Fibroblast of gingiva (primary cell): ENCODE data around the gene LHFPL6.
A peak's percentile ranks its signal among the peaks of the same experiment; 100 is the strongest.

ENCODE experiments used
- DNase-seq: peaks from one replicate; pipeline ENCODE4 v3.0.0-alpha.2; 2011; ENCODE audit warnings: low read depth

LHFPL6 gene

DNA sequence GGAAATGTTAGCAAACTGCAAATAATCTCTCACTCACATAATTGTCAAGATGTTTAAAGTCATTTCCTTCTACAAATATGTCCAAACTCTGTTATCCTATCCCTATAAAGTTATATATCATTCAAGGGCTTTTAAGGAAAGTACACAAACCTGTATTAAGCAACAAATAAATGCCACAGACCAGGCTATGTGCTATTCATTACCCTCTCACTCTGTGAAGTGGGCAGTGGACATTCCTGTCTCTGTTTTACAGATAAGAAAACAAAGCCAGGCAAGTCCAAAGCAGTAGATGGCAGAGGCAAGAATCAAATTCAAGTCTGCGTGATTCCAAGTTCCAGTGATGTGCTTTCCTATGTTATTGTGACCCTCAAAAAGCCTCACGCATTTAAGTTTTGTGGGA, 140.6 kb downstream of the LHFPL6 start:
- DNase-seq, result peak; percentile 32

DNA sequence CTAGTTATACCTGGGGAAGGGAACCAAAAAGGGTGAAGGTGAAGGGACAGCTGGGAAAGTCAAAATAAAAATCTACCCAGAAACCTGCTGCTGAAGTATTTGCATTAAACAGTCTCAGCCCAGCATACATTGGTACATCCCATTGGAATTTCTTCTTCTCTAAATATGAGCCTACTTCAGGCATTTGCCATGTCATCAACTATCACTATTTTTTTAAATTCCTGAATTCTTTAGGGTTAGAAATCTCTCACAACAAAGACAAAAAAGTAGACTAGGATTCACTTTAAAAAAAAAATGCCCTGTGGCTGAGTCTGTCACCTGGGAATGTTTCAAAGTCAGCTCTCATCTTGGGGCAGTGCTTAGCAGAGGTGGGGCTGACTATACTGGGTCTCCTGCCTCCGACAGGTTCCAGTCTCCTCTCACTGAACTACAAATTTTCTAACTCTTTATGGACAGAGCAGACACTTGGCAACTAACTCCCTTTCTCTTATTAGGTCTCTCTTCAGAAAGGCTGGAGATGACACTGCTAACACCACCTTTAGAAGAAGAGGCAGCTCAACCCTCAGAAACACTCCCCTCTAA, 141.2 kb downstream of the LHFPL6 start:
- DNase-seq, result no peak

- no peak for DNase-seq
Measured at GRCh38 chr13:39457274-39457673, 145.7 kb downstream of the LHFPL6 start.

GRCh38 chr13:39455521-39456175, 147.3 kb downstream of the LHFPL6 start:
- DNase-seq, result no peak

DNA sequence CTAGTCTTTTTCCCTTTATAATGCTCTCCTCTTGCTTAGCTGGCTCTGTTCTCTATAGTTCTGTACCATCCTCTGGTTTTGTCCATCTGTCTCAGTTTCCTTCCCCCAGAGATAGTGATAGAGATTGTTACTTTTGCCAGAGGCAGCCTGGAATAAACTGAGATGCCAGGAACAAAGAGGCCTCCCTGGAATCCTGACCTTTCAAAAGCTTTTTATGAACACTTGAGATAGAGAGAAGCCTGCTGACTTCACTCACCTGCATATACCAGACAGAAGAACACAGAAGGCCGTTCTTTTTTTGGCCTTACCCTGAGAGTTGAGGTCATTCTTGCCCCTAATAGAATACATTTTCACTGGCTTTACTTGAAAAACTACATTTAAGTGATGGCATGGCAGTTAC, 150.2 kb downstream of the LHFPL6 start:
- no peak for DNase-seq

- DNase-seq, result no peak
Measured at GRCh38 chr13:39452417-39452816, 150.6 kb downstream of the LHFPL6 start.

DNA sequence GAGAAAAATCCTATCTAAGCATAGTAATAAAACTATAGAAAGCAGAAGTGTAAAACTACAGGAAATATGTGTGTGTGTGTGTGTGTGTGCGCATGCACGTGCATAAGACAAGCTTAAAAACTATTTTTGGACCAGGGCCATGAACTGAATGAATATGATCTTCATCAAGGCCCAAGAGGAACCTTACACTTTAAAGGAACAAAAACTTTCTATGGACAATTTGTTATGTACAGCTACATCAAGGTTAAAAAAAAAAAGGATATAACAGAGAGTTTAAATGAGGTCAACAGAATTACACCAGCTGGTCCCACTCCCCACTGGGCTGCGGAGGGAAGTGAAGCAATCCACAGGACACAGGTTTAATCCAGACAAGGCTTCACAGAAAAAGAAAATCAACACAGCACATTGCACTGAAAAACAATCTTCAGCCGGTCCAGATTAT, 151.1 kb downstream of the LHFPL6 start:
- no peak for DNase-seq

DNA sequence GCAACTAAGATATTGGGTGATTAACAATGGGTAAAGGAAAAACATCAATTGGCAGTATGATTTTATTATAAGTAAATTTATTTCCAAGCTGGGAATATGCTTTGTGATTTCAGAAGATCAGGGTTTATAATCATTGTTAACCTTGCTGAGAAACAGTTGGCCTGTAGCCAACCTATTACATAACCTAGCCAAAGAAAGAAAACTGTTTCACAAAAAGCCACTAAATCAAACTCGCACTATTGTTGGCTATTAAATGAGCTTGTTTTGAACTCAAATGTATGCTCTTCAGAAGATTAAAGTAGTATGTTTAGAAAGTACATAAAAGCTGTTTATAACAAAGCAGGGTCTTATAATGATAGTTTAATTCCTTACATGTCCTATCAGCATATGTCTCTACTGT, 151.7 kb downstream of the LHFPL6 start:
- DNase-seq, result no peak

GRCh38 chr13:39450176-39450575, 152.8 kb downstream of the LHFPL6 start:
- DNase-seq, result no peak

GRCh38 chr13:39448834-39449233, 154.2 kb downstream of the LHFPL6 start:
- no peak for DNase-seq

- DNase-seq, result no peak
Measured at GRCh38 chr13:39446865-39447264, 156.1 kb downstream of the LHFPL6 start.

- DNase-seq, result no peak
Measured at GRCh38 chr13:39444866-39445265, 158.1 kb downstream of the LHFPL6 start.

DNA sequence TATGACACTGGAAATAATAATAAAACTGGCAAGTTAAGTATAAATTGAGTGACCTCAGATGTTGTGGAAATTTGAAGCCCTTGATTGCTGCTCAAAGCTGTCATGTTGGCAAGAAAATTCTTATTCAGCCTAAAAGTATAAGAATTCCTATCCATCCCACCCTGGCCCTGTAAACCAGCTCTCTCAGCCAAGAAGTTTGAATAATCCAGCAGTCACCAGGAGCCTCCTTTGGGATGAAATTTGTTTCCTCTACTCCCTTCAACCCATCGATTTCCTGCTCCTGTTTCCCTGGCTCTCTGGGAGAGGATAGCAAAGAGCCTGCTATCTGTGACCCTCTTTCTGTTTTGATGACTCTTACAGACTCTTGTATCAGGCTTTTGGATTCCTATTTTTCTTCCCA, 169.3 kb downstream of the LHFPL6 start:
- DNase-seq, result no peak

- no peak for DNase-seq
Measured at GRCh38 chr13:39432196-39432595, 170.8 kb downstream of the LHFPL6 start.

DNA sequence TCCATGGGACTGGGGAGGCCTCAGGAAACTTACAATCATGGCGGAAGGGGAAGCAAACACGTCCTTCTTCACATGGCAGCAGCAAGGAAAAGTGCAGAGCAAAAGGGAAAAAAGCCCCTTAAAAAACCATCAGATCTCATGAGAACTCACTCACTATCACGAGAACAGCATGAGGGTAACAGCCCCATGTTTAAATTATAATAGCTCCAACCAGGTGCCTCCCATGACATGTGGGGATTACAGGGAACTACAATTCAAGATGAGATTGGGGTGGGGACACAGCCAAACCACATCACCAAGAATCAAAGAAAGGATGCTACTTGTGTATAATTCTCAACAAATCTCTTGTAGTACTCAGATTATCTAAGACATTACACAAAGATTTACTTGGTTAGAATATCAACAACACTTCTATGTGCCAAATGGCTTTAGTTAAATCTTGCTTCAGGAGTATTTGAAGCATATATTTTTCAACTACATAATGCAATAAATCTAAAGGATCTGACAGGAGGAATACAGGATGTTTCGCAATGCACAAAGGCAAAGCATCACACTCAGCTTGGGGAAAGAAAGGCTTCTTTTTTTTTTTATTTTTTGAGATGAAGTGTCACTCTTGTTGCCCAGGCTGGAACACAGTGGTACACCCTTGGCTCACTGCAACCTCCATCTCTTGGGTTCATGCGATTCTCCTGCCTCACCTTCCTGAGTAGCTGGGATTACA, 180.0 kb downstream of the LHFPL6 start:
- DNase-seq, result peak; percentile 22

GRCh38 chr13:39419876-39420275, 183.1 kb downstream of the LHFPL6 start:
- DNase-seq, result no peak

DNA sequence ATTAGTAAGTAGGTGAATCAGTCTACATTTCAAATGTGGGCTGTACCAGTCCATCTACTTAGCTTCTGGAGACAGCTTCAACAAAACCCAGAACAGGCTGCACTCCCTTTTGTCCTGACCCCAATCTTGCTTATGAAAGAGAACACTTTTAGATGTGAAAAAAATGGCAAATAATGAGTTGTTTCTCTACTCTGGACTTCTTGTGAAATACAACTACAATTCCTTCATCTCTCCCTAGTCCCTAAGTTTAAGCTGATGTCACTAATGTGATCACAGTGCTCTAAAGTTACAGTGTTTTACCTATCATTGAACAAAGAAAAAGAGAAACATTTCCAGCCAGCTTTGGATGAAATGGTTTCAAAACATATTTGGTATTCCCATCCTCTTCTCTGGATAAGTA, 183.9 kb downstream of the LHFPL6 start:
- DNase-seq, result no peak

GRCh38 chr13:39418424-39418823, 184.6 kb downstream of the LHFPL6 start:
- DNase-seq, result no peak

DNA sequence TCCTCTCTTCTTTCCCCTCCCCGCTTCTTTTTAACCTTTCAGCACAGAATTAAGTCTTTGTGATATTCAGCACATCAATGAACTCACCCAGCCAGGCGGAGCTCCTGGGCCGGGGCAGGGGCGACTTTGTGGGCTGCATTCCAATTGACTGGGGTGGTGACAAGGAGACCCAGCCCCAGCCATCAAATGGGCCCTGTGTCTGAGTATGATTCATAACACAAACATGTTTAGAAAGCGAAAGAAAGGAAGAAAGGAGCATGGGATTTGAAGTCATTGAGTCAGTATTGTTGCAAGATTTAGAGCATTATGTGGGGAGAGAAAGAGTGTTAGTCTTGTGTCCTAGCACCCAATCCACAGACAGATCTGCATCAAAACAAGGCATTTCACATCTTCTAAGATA, 185.3 kb downstream of the LHFPL6 start:
- DNase-seq, result no peak

- no peak for DNase-seq
Measured at GRCh38 chr13:39417131-39417530, 185.9 kb downstream of the LHFPL6 start.

DNA sequence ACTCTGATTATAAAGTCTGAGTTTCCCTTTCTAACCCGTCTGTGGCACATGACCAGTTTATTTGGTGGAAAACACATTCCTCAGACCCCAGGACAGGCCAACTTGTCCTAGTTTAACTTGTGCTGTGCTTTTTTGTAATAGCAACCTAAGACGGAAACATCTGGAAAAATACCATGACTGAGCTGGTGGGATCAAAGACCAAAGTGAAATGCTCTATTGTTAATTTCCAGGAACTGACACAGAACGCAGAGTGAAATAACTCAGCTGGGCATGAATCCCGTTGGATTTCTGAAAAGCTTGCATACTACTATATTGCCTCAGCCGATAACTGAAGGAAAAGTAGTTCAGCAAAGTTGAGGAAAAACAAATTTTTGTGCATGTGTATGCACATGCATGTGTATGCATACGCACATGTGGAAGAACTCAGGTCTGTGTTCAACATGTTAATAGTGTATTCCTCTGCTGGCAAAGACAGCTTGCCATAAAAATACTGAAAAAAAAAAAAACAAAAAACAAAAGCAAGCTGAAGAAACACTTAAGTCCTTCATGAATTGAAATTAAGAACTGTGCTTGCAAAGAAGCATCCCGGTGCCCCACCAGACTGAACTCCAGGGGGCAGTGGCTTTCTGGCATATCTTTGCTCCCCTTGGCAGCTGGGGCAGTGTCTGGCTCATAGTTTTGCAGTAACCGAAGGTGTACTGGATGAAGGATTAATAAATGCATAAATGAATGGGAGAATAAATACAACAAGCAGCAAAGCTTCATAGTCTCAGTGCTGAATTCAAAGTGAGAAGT, 187.8 kb downstream of the LHFPL6 start:
- peak; percentile 49 for DNase-seq

DNA sequence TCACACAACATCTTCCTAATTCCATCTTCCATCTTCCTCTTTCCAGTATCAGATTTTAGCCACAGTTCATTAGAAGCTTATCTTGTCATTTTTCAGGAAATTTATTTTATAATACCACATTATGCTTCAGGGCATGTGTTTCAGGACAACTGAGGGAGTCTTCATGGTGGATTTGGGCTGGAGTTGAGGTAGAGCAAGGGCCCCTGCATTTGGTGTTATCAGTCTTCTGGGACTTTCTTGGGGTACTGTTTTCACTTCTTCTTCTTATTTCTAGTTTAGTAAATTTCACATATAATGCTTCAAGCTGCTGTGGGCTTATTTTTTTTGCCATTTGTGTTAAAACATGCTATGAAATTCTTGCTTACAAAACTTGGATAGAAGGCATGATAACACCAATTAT, 188.7 kb downstream of the LHFPL6 start:
- no peak for DNase-seq

DNA sequence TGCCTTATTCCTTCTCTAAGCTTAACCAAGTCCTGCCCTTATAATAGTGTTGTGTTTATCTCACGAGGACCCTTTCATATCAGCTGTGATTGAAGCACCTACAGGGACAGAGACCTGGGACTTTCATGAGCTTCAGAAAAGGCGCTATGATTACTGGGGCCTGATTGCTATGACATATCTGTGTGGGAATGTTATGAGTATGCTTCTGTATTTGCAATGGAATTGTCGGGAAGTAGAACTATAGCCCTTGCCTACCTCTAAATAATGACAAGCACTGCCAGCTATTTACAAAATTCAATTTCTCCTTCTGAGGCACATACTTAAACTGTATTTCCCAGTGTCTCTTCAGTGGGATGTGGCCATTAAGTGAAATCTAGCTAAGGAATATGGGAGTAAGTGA, 191.5 kb downstream of the LHFPL6 start:
- DNase-seq, result no peak
